Large intestine (tissue), 3 donors: Measurements from ENCODE around the gene GGNBP2. TPM values are rescaled to one million over a fixed set of nuclear protein-coding genes. Genes with fewer than 3 reads are reported as not detected.

Experiments
- DNase-seq, 2 donors: peaks; one replicate each; pipeline versions ENCODE4 v3.0.0 to v3.0.0-alpha.2; 2013
- H3K27ac ChIP-seq: one replicate; pipeline ENCODE4 v1.5.1; 2013; ENCODE audit warnings: low read length
- H3K27me3 ChIP-seq: 2 replicates; pipeline ENCODE4 v1.6.1; 2013; ENCODE audit warnings: low read length; ENCODE audit not compliant: control insufficient read depth, insufficient read depth
- H3K36me3 ChIP-seq: 2 replicates; pipeline ENCODE4 v1.6.1; 2013; ENCODE audit warnings: low read length; ENCODE audit not compliant: control insufficient read depth, insufficient read depth
- H3K4me1 ChIP-seq: one replicate; pipeline ENCODE4 v1.6.1; 2013; ENCODE audit warnings: low read length; ENCODE audit not compliant: control insufficient read depth, insufficient read depth
- H3K4me3 ChIP-seq: one replicate; pipeline ENCODE4 v1.5.1; 2013; ENCODE audit warnings: low read length
- H3K9me3 ChIP-seq: one replicate; pipeline ENCODE4 v1.6.1; 2013; ENCODE audit warnings: mild to moderate bottlenecking, low read depth, low read length, moderate library complexity; ENCODE audit not compliant: control insufficient read depth
- WGBS: methylation state at CpG from one replicate; pipeline ENCODE4 v1.1.5; 2013; ENCODE audit warnings: low lambda C conversion rate; ENCODE audit not compliant: insufficient coverage; 5-methylcytosine and 5-hydroxymethylcytosine counted together
- polyA plus RNA-seq: library from polyadenylated mRNA; unstranded; fragments of 120-200 nt; gene quantifications from one replicate; pipeline ENCODE4 v1.2.1, GENCODE V29; 2013

GGNBP2 gene
- polyA plus RNA-seq, 1 donor, result 115 TPM

GRCh38 chr17:36547776-36548175 is 3.1 kb downstream of the GGNBP2 start:
- H3K27ac ChIP-seq, result no peak overlapping the region
- DNase-seq, result no peak
- peaks cover 3% of the 10 kb centered on the region for H3K36me3 ChIP-seq
- H3K4me3 ChIP-seq, result no peak overlapping the region
- peaks cover 8% of the 10 kb centered on the region for H3K4me1 ChIP-seq
- no peaks in the 10 kb centered on the region for H3K9me3 ChIP-seq
- H3K27me3 ChIP-seq, result no peaks in the 10 kb centered on the region

GRCh38 chr17:36550491-36551417 is 6.0 kb downstream of the GGNBP2 start:
- DNase-seq, result peak in 1 of 2 donors; percentile 14
- Histone ChIP-seq H3K36me3 (peaks cover 7% of the 10 kb centered on the region), H3K27me3 (no peaks in the 10 kb centered on the region), H3K9me3 (no peaks in the 10 kb centered on the region), H3K4me3 (no peak overlapping the region), H3K27ac (no peak overlapping the region), H3K4me1 (peaks cover 8% of the 10 kb centered on the region)
- 96% methylated on average over 3 of the region's 8 CpGs for WGBS

GRCh38 chr17:36553459-36553858 is 8.7 kb downstream of the GGNBP2 start:
- DNase-seq, result no peak
- H3K4me3 ChIP-seq, result no peak overlapping the region
- peaks cover 29% of the 10 kb centered on the region for H3K36me3 ChIP-seq
- 80% methylated on average over 1 of the region's 3 CpGs for WGBS
- H3K4me1 ChIP-seq, result no peaks in the 10 kb centered on the region
- no peaks in the 10 kb centered on the region for H3K27me3 ChIP-seq
- no peak overlapping the region for H3K27ac ChIP-seq
- no peaks in the 10 kb centered on the region for H3K9me3 ChIP-seq

GRCh38 chr17:36566081-36566480 is 21.4 kb downstream of the GGNBP2 start:
- Histone ChIP-seq H3K36me3 (peaks cover 64% of the 10 kb centered on the region), H3K27ac (no peak overlapping the region)
- no peak for DNase-seq

GRCh38 chr17:36575028-36575427 is 30.3 kb downstream of the GGNBP2 start:
- DNase-seq, result no peak
- no CpG with 5 or more reads among the region's 12 CpGs for WGBS
- Histone ChIP-seq H3K4me1 (no peaks in the 10 kb centered on the region), H3K4me3 (no peak overlapping the region), H3K27me3 (no peaks in the 10 kb centered on the region), H3K36me3 (peaks cover 58% of the 10 kb centered on the region), H3K27ac (no peak overlapping the region), H3K9me3 (no peaks in the 10 kb centered on the region)

More at GRCh38 chr17:36566081-36566480, 21.4 kb downstream of the GGNBP2 start:
- H3K9me3 ChIP-seq, result no peaks in the 10 kb centered on the region
- H3K4me1 ChIP-seq, result no peaks in the 10 kb centered on the region
- H3K27me3 ChIP-seq, result no peaks in the 10 kb centered on the region
- H3K4me3 ChIP-seq, result no peak overlapping the region
- 100% methylated on average over 1 of the region's 4 CpGs for WGBS

GRCh38 chr17:36576793-36577192 is 32.1 kb downstream of the GGNBP2 start:
- Histone ChIP-seq H3K9me3 (no peaks in the 10 kb centered on the region), H3K27ac (no peak overlapping the region), H3K36me3 (peaks cover 59% of the 10 kb centered on the region), H3K4me1 (no peaks in the 10 kb centered on the region), H3K27me3 (no peaks in the 10 kb centered on the region), H3K4me3 (no peak overlapping the region)
- no peak for DNase-seq
- WGBS, result no CpG with 5 or more reads among the region's 2 CpGs

- no peak overlapping the region for H3K27ac ChIP-seq
- WGBS, result 100% methylated on average over 1 of the region's 2 CpGs
- no peaks in the 10 kb centered on the region for H3K4me1 ChIP-seq
- peaks cover 66% of the 10 kb centered on the region for H3K36me3 ChIP-seq
- no peaks in the 10 kb centered on the region for H3K9me3 ChIP-seq
- H3K27me3 ChIP-seq, result no peaks in the 10 kb centered on the region
- no peak overlapping the region for H3K4me3 ChIP-seq
- no peak for DNase-seq
These were observed 34.0 kb downstream of the GGNBP2 start for GRCh38 chr17:36578671-36579070.

- no CpG with 5 or more reads among the region's 1 CpG for WGBS
- no peaks in the 10 kb centered on the region for H3K9me3 ChIP-seq
- peaks cover 4% of the 10 kb centered on the region for H3K4me1 ChIP-seq
- H3K27ac ChIP-seq, result no peak overlapping the region
- peak in 1 of 2 donors; percentile 46 for DNase-seq
- H3K36me3 ChIP-seq, result peaks cover 82% of the 10 kb centered on the region
- H3K4me3 ChIP-seq, result no peak overlapping the region
- no peaks in the 10 kb centered on the region for H3K27me3 ChIP-seq
These were observed 39.1 kb downstream of the GGNBP2 start for GRCh38 chr17:36583787-36584186.

GRCh38 chr17:36586138-36586537 is 41.4 kb downstream of the GGNBP2 start:
- H3K36me3 ChIP-seq, result peaks cover 73% of the 10 kb centered on the region
- DNase-seq, result no peak
- WGBS, result no CpG with 5 or more reads among the region's 2 CpGs

GRCh38 chr17:36590082-36590481 is 45.4 kb downstream of the GGNBP2 start:
- H3K27me3 ChIP-seq, result no peaks in the 10 kb centered on the region
- no peak overlapping the region for H3K4me3 ChIP-seq
- WGBS, result 100% methylated on average over 1 of the region's 2 CpGs
- H3K9me3 ChIP-seq, result no peaks in the 10 kb centered on the region
- no peak overlapping the region for H3K27ac ChIP-seq
- peaks cover 19% of the 10 kb centered on the region for H3K4me1 ChIP-seq
- H3K36me3 ChIP-seq, result peaks cover 43% of the 10 kb centered on the region
- peak in 1 of 2 donors; percentile 44 for DNase-seq

More at GRCh38 chr17:36586138-36586537, 41.4 kb downstream of the GGNBP2 start:
- Histone ChIP-seq H3K4me3 (no peak overlapping the region), H3K4me1 (peaks cover 6% of the 10 kb centered on the region), H3K9me3 (no peaks in the 10 kb centered on the region), H3K27me3 (no peaks in the 10 kb centered on the region), H3K27ac (no peak overlapping the region)
